ENCODE results near the gene APBB1IP.

DNA sequence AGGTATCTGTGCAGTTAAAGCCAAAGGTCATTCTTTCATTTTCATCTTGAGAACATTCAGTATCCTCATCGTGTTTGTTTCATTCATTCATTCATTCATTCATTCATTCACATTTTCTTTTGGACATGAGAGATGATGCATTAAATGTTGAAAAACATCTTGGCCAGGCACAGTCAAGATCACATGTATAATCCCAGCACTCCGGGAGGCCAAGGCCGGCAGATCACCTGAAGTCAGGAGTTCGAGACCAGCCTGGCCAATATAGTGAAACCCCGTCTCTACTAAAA, 34.3 kb downstream of the APBB1IP start:
- TF ChIP-seq HDGF (IDR thresholded peaks at IDR 0.05; ENCODE audit: borderline replicate concordance) = no peak
- TF ChIP-seq FOXA1 (IDR thresholded peaks at IDR 0.05) = no peak
- no peak for TF ChIP-seq ELF4 (IDR thresholded peaks at IDR 0.05)
- no peak for TF ChIP-seq FOXM1 (IDR thresholded peaks at IDR 0.05; ENCODE audit: borderline replicate concordance)
- no peak for TF ChIP-seq SUZ12 (IDR thresholded peaks at IDR 0.05)
- TF ChIP-seq FOXK2 (IDR thresholded peaks at IDR 0.05) = no peak
- TF ChIP-seq LEF1 (IDR thresholded peaks at IDR 0.05; ENCODE audit: borderline replicate concordance) = no peak
- TF ChIP-seq SP1 (IDR thresholded peaks at IDR 0.05) = no peak
- no peak for TF ChIP-seq ARNT (IDR thresholded peaks at IDR 0.05)
- no peak for TF ChIP-seq L3MBTL2 (conservative IDR thresholded peaks at IDR 0.05)
